ENCODE results near the gene ALG3.

The ALG3 gene

DNA sequence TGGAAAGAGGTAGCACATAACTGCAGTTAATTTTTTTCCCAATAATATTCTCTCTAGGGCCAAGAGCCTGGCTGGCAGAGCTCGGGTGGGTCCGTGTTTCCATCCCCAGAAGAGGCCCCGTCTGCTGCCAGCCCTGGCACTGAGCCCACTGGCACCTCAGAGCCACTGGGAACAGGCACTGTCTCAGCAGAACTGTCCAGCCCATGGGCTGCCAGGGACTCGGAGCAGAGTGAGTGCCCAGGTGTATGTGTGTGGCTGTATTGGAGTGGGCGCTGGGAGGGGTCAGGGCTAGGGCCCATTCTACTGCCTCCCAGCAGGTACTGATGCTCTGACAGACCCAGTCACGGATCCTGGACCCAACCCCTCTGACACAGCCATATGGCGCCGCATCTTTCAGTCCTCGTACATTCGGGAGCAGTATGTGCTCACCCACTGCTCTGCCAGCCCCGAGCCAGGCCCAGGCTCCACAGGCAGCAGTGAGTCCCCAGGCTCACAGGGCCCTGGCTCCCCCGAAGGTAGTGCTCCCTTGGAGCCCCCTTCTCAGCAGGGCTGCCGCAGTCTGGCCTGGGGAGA lies 10.4 kb downstream of the ALG3 start:
- no peak for DNase-seq
- Histone ChIP-seq H3K27me3 (no peaks in the 10 kb centered on the region), H3K4me1 (peaks cover 14% of the 10 kb centered on the region), H3K36me3 (peaks cover 16% of the 10 kb centered on the region), H3K4me3 (ENCODE audit: low read depth, low read length) (no peak overlapping the region), H3K9me3 (no peaks in the 10 kb centered on the region)
- no peak for TF ChIP-seq CTCF (IDR thresholded peaks at IDR 0.05; ENCODE audit: low read depth, low read length)

DNA sequence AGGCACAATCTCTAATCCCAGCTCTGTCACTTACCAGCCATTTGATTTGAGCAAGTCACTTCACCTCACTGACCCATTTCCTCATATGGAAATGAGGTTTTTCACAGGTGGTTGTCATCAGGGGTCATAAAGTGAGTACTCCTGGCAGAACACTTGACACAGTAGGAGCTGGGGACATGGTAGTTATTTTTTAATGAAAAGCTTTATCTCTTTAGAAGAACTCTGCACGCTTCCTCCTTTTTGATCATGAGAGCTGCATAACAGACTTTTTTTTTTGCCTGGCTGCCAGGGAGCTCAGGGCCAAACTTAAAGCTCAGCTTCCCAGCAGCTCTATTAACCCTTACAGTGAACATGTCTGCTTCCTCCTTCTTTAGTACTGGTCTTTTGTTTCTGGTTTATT lies 11.0 kb downstream of the ALG3 start:
- Histone ChIP-seq H3K9me3 (no peaks in the 10 kb centered on the region), H3K36me3 (peaks cover 11% of the 10 kb centered on the region), H3K4me1 (peaks cover 14% of the 10 kb centered on the region), H3K4me3 (ENCODE audit: low read depth, low read length) (no peak overlapping the region), H3K27me3 (no peaks in the 10 kb centered on the region)
- no peak for DNase-seq
- no peak for TF ChIP-seq CTCF (IDR thresholded peaks at IDR 0.05; ENCODE audit: low read depth, low read length)

GRCh38 chr3:184237211-184237610 lies 11.6 kb downstream of the ALG3 start:
- H3K27me3 ChIP-seq: no peaks in the 10 kb centered on the region
- H3K4me3 ChIP-seq (ENCODE audit: low read depth, low read length): no peak overlapping the region
- H3K36me3 ChIP-seq: peaks cover 5% of the 10 kb centered on the region

DNA sequence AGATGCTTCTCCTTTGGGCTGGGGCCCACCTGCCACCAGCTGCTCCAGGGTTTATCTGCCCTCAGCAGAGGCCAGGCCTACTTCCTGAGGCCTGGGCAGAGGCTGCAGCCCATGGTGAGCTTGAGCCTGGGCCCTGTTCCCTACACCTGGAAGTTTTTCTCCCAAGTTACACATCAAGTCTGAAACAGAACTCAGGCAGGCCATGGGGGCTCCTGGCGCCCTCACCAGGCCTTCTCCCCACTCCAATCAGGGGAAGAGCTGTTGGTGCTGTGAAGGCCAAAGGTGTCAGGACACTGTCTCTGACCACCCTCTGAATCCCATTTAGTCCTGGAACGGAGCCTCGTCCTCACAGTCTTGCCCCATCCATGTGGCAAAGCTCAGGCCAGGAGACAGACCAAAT lies 12.1 kb downstream of the ALG3 start:
- H3K36me3 ChIP-seq: no peaks in the 10 kb centered on the region
- H3K9me3 ChIP-seq: no peaks in the 10 kb centered on the region
- peaks cover 3% of the 10 kb centered on the region; the same call in 1 of the 2 replicates for H3K27me3 ChIP-seq
- TF ChIP-seq CTCF (IDR thresholded peaks at IDR 0.05; ENCODE audit: low read depth, low read length): no peak
- DNase-seq: no peak
- peaks cover 14% of the 10 kb centered on the region for H3K4me1 ChIP-seq
- no peak overlapping the region for H3K4me3 ChIP-seq (ENCODE audit: low read depth, low read length)

More at GRCh38 chr3:184237211-184237610, 11.6 kb downstream of the ALG3 start:
- Histone ChIP-seq H3K9me3 (no peaks in the 10 kb centered on the region), H3K4me1 (peaks cover 14% of the 10 kb centered on the region)
- no peak for DNase-seq
- TF ChIP-seq CTCF (IDR thresholded peaks at IDR 0.05; ENCODE audit: low read depth, low read length): no peak

DNA sequence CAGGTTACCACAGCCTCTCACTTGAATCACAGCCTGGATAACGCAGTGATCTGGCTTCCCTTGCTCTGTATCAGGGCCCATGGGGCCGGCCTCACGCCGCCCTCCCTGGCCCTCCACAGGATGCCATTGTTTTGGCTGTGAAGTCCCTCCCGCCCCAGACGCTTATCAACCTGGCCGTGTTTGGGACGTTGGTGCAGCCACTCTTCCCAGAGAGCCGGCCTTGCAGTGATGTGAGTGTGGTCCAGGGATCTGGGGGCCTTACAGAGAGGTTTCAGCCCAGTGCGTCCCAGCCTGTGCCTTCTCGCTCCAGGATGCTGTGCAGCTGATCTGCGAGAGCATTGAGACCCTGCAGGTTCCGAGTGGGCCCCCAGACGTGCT lies 12.7 kb downstream of the ALG3 start:
- H3K27me3 ChIP-seq: peaks cover 9% of the 10 kb centered on the region
- H3K4me3 ChIP-seq (ENCODE audit: low read depth, low read length): no peak overlapping the region
- no peaks in the 10 kb centered on the region for H3K36me3 ChIP-seq
- DNase-seq: no peak
- no peaks in the 10 kb centered on the region for H3K9me3 ChIP-seq
- TF ChIP-seq CTCF (IDR thresholded peaks at IDR 0.05; ENCODE audit: low read depth, low read length): no peak
- peaks cover 11% of the 10 kb centered on the region for H3K4me1 ChIP-seq

DNA sequence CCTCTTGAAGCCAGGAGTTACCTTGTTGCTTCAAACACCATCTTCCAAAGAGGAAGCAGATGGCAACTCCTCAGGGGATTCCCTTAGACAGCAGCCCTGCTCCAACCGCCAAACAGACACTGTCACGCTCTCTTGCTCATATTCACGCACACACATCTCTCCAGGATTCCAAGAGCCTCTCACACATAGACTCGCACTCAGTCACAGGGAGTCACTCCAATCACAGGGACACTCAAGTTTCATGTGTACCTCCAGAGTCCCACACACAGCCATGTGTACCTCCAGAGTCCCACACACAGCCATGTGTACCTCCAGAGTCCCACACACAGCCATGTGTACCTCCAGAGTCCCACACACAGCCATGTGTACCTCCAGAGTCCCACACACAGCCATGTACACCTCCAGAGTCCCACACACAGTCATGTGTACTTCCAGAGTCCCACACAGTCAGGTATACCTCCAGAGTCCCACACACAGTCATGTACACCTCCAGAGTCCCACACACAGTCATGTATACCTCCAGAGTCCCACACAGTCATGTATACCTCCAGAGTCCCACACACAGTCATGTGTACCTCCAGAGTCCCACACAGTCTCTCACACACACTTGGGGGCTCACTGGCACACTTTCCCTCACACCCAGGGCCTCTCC lies 13.3 kb downstream of the ALG3 start:
- Histone ChIP-seq H3K9me3 (no peaks in the 10 kb centered on the region), H3K27me3 (peaks cover 14% of the 10 kb centered on the region)

More for the DNA sequence above, 13.3 kb downstream of the ALG3 start:
- no peak overlapping the region for H3K4me3 ChIP-seq (ENCODE audit: low read depth, low read length)
- peaks cover 11% of the 10 kb centered on the region for H3K4me1 ChIP-seq
- peak; percentile 56 for DNase-seq
- H3K36me3 ChIP-seq: no peaks in the 10 kb centered on the region
- no peak for TF ChIP-seq CTCF (IDR thresholded peaks at IDR 0.05; ENCODE audit: low read depth, low read length)

Measured in BE2C (cell line).